ENCODE results near the gene RAN.
"Not testable (repeated sequence)": the region's sequence is repeated elsewhere in the genome, so short reads cannot be mapped to it uniquely, and the experiment has no call there.

RAN gene

GRCh38 chr12:130871286-130872178 lies at the start of gene RAN:
RAN (plus strand) TSS chr12:130872066; CDS start chr12:130872594, 528 bp downstream.
- no peak for DNase-seq (ENCODE audit: low read depth, low spot score)

- DNase-seq (ENCODE audit: low read depth, low spot score): no peak
Measured at GRCh38 chr12:130825771-130826150, 46.1 kb upstream of the RAN start.

GRCh38 chr12:130826151-130826801 lies 45.6 kb upstream of the RAN start:
- DNase-seq (ENCODE audit: low read depth, low spot score): no peak

- DNase-seq (ENCODE audit: low read depth, low spot score): no peak
Measured at GRCh38 chr12:130827432-130827831, 44.4 kb upstream of the RAN start.

GRCh38 chr12:130828895-130829294 lies 43.0 kb upstream of the RAN start:
- DNase-seq (ENCODE audit: low read depth, low spot score): no peak

GRCh38 chr12:130829391-130830245 lies 42.2 kb upstream of the RAN start:
- no peak for DNase-seq (ENCODE audit: low read depth, low spot score)

GRCh38 chr12:130830246-130830551 lies 41.7 kb upstream of the RAN start:
- no peak for DNase-seq (ENCODE audit: low read depth, low spot score)

GRCh38 chr12:130831246-130831645 lies 40.6 kb upstream of the RAN start:
- no peak for DNase-seq (ENCODE audit: low read depth, low spot score)

GRCh38 chr12:130831876-130832405 lies 39.9 kb upstream of the RAN start:
- DNase-seq (ENCODE audit: low read depth, low spot score): no peak

GRCh38 chr12:130832561-130833209 lies 39.2 kb upstream of the RAN start:
- no peak for DNase-seq (ENCODE audit: low read depth, low spot score)

GRCh38 chr12:130835011-130835410 lies 36.9 kb upstream of the RAN start:
- no peak for DNase-seq (ENCODE audit: low read depth, low spot score)

GRCh38 chr12:130835436-130835835 lies 36.4 kb upstream of the RAN start:
- no peak for DNase-seq (ENCODE audit: low read depth, low spot score)

GRCh38 chr12:130838284-130838950 lies 33.4 kb upstream of the RAN start:
- no peak for DNase-seq (ENCODE audit: low read depth, low spot score)

GRCh38 chr12:130838951-130839769 lies 32.7 kb upstream of the RAN start, which contains the start of gene STX2:
STX2 (minus strand) TSS chr12:130839250; CDS start chr12:130839099, 151 bp downstream.
- DNase-seq (ENCODE audit: low read depth, low spot score): no peak

- DNase-seq (ENCODE audit: low read depth, low spot score): no peak
Measured at GRCh38 chr12:130839770-130840404, 32.0 kb upstream of the RAN start.

- DNase-seq (ENCODE audit: low read depth, low spot score): no peak
Measured at GRCh38 chr12:130846369-130846768, 25.5 kb upstream of the RAN start.

GRCh38 chr12:130847112-130847511 lies 24.8 kb upstream of the RAN start:
- no peak for DNase-seq (ENCODE audit: low read depth, low spot score)

- not testable (repeated sequence) for DNase-seq (ENCODE audit: low read depth, low spot score)
Measured at GRCh38 chr12:130848105-130848504, 23.8 kb upstream of the RAN start.

GRCh38 chr12:130848785-130849305 lies 23.0 kb upstream of the RAN start:
- not testable (repeated sequence) for DNase-seq (ENCODE audit: low read depth, low spot score)
